Stimulated activated CD8-positive, alpha-beta memory T cell treated with anti-CD3 and anti-CD28 coated beads, Interleukin-12 subunit alpha, Interleukin-12 subunit beta, amount 100 ng/mL, for 24 hours (primary cell): ENCODE data around the gene PIEZO1.

ENCODE experiments used
- DNase-seq: peaks from one replicate; pipeline ENCODE4 v3.0.0-alpha.2; 2020; ENCODE audit errors: extremely low read depth

Gene PIEZO1

DNA sequence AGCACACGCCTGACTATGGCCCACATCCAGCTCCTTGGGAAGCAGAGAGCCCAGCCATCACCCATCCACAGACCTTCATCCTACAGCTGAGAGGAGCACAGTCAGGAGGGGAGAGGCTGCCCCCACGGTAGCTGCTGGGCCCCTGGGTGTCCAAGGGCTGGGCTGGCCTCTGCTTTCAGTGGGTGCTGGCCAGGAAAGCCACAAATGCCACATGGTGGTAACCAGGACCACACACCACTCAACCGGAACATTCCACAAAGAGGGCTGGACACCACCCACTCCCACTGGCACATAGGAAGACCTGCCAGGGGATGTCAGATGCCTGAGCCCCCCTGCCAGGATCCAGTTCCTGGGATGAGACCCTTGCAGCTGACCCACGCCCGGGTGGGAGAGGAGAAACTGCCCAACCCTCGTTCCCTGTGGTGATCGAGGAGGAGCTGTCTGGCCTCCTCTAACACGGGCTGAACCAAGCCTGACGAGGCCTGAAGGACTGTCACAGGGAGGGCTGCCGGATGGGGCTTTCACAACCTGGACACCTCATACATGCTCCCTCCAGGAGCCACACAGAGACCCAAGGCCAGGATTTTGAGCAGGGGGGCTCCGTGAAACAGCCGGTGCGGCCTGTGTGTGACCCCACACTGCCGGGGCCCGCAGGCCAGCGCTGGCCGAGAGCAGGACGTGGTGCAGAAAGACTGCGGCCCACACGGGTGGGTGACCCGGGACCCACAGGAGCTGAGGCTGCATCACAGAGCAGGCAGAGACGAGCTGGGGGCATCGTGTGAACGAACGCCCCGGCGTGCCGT lies 30.7 kb downstream of the PIEZO1 start:
- no peak for DNase-seq

DNA sequence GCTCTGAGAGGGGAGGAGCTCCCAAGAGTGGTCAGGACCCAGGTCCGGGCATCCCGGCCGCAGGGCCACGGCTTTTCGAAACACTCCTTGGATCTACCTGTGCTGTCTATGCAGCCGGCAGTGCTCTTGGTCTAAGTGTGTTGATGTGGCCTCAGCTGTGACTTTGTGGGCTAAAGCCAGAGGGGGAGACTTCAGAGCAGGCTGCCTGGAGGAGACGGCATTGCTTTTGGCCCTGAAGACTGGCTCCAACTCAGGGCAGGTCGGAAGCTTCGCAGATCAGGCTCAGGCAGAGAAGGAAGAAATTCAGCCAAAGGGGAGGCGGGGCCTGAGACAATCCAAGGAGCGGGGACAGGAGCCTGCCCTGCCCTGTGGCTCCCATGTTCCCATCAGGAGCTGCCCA lies 31.4 kb downstream of the PIEZO1 start:
- no peak for DNase-seq

- no peak for DNase-seq
Measured at GRCh38 chr16:88753191-88753590, 31.8 kb downstream of the PIEZO1 start.

- DNase-seq: no peak
Measured at GRCh38 chr16:88752386-88753002, 32.5 kb downstream of the PIEZO1 start.

DNA sequence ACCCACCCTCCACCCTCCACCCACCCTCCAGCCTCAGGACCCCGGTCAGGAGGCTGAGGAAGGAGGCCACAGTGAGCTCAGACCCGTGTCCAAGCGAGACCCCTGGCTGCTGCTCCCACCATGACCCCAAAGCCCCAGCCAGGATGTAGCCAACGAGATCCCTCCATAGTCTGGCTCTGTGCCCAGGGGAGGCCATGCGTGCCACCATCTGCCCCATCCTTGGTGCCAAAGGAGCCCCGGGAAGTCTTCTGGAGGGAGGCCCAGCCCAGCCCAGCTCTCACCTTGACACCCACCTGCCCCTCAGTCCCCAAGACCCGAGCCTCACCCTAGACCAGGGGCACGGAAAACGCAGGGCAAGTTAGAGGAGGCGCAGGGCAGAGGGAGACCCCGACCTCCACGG lies 34.2 kb downstream of the PIEZO1 start:
- no peak for DNase-seq

- DNase-seq: no peak
Measured at GRCh38 chr16:88749358-88749757, 35.7 kb downstream of the PIEZO1 start.

DNA sequence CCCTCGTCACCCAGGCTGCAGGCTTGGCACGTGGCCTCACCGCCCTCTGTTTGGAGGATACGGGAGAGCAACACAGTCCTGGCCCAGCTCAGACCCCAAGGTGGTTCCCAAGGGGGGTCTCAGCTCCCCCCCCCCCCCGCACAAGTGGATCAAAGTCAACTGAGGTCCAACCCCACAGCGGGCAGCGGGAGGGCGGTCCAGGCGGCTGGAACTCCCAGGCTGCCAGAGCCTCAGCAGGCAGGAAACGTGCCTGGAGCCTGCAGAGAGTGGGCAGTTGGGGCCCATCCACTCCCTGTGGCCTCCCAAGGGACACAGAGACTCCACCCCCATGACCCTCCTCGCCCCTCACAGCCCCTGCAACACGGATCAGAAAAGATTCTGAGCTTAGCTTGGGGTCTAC lies 36.7 kb downstream of the PIEZO1 start:
- DNase-seq: no peak

DNA sequence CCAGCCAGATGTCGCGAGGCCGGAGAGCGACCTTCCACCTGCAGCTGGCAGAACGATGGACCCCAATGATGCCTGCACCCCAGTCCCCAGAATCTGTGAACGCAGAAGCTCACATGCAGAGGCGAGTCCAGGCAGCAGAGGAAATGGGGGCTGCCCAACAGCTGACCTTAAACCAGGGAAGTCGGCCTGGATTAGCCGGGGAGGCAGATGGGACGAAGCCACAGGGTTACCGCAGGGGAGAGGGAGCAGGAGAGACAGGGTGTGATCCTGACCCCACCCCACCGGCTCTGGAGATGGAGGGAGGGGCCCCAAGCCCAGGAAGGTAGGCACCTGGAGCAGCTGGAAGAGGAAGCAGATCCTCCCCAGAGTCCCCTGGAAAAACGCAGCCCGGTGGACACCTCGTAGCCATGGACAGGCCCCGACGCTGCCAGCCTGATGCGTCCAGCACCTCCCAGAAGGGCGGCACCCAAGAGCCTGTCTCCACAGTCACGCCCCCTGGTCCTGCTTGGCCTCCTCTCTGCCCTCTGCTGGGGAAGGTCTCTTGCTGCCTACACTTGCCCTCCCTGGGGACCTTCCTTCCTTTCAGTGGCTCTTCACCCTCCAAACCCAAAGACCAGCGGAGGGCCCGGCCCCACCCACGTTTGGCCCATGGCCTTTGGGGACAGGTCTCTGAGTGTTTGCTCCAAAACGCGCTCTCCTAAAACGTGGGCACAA lies 37.3 kb downstream of the PIEZO1 start:
- DNase-seq: no peak

DNA sequence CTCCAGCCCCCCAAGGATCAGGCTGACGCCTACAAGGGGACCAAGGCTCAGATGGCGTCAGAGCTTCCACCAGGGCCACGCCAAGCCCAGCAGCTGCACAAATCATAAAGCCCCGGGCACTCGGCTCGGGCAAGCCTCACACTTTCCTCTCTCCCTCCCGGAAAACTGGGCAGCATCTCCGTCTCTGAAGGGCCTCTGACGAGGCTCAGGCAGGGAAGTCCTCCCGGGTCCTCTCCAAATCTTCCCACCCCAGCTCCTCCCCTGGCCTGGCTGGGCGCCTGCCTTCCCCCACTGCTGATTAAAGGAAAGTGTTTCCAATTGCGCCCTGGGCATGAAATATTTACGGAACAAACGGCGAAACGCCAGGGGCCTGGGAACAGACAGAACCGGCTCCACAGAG lies 38.5 kb downstream of the PIEZO1 start:
- no peak for DNase-seq

DNA sequence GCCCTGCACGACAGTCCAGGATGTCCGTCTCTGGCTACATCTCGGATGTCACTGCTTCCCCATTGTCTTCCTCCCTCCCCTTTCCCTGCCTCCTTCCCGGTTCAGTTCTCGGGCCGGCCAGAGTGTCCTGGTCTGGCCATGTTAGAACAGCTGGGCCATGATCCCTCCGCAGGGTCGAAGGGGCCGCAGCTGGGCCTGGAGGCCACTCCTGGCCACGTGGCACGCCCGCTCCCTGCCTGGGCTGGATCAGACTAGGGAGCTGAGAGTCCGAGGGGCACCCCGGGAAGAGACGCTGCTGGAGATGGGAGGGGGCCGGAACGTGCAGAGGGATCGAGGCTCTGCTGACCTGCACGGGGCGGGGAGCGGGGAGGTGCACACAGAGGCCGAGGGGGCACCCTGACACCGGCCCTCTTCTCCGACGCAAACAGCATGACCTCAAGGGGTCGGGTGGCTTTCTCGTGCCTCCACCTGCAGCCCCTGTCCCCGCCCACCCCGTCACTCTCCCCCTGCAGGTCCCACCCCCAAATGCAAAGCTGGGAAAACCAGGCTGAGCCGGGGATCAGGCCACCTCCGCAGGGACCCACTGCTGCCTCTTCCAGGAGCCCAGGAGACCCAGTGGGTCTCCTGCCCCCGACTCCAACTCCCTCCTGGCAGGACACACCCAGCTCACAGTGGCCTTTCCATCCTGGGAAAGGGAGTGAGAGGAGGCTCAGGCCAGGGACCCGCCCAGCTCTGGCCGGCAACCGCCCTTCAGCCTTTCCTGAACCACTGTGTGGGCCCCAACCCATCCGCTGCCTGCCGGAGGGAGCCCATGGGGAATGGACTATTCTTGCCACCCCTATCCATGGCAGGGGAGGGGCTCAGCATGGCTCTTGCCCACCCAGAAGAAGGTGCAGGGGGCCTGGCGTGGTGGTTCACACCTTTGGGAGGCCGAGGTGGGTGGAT lies 40.2 kb downstream of the PIEZO1 start:
- DNase-seq: no peak

DNA sequence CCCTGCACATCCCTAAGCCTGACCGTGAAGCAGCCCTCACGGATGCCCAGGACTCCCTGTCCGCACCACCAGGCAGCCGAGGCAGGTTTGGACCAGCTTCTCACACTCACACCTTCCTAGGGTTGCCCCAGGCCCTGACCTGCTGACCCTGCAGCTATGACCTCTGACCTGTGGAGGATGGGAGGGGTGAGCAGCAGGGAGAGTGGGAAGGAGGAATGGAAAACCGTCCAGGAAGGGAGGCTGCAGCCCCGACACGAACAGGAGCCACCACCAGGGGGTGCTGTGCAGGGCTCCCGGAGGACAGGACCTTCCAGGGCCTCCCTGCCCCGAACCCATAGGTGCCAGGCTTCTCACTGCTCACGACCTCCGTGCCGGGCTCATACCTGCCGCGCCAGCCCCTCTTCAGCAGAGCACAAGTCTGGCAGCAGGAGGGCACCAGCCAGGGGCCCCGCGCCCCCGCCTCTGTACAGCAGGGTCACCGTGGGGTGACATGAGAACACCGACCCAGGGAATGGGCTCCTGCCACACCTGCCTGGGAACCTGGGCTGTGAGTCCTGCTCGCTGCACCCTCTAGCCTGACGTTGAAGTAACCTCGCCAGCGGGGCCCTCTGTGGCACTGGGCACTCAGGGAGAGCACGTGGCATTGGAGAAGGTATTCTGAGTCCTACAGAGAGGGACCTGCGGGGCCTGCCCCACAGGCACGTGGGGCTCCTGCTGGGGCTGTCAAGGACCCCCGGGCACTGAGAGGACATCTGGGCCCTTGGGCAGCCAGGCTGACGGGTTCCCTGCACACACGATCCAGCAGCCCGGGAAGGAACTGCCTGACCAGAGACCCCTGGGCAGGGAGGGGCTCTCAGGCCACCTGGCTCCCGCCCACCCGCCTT lies 41.1 kb downstream of the PIEZO1 start:
- peak; percentile 48 for DNase-seq

GRCh38 chr16:88742896-88743605 lies 42.0 kb downstream of the PIEZO1 start:
- no peak for DNase-seq

- no peak for DNase-seq
Measured at GRCh38 chr16:88741368-88741767, 43.7 kb downstream of the PIEZO1 start.

DNA sequence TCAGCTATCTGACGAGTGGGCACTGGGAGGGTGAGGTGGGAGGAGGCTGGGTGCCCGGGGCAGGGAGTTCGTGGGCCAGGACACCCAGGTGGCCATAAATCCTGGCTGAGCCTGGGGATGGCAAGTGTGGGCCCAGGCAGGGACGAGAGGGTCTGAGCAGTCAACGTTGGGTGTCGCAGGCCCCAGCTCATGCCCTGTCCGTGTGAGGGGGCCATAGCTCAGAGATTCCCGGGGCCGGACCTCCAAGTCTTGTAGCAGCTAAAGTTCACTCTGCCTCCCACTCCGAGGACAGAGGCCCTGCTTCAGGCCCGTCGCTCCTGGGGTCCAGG lies 44.3 kb downstream of the PIEZO1 start:
- DNase-seq: no peak

DNA sequence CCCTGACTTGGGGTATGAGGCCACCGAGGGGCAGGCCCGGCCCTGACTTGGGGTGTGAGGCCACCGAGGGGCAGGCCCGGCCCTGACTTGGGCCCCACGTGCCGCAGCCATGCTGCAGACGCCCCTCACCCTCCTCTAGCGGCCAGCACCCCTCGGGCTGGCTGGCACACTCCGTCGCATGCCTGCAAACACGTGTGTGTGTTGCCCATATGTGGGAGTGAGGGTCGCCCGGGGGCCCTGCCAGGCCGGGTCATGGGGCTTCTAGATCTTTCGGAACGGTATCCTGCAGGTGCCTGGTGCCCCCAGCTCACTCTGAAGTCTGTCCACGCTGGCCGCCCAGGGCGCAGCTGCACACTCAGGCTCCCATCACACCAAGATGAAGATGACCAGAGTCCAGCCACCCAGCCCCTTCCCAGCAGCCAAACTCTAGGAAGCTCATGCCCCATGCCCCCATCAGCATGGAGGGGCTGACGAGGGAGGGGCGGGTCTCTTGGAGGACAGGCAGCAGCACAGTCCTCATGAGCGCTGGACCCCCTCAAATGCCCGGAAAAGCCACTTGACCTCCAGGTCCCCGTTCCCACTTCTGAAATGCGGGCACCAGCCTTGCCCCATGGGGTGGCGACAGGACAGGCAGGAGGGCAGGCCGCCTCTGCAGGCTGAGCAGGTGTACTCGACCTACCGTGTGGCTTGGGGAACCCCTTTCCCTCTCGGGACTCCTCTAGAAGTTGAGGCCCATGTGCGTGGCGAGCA lies 44.9 kb downstream of the PIEZO1 start:
- no peak for DNase-seq

GRCh38 chr16:88739139-88739976 lies 45.7 kb downstream of the PIEZO1 start:
- DNase-seq: no peak

GRCh38 chr16:88738151-88739084 lies 46.6 kb downstream of the PIEZO1 start:
- DNase-seq: no peak
